ENCODE measurements around the gene SIX4. TPM values are rescaled to one million over a fixed set of nuclear protein-coding genes. Genes with fewer than 3 reads are reported as not detected.

SIX4 gene
- total and polyA plus RNA-seq, 9 of the 15 experiments (the other 6 are each of a cell fraction or from before 2014, with no cell fraction given), result 0.77 to 8.6 (median 5.6) TPM

GRCh38 chr14:60720391-60720790 is 3.8 kb downstream of the SIX4 start:
- ATAC-seq (no peak), DNase-seq (ENCODE audit: extremely low read depth in 1 of 4, low spot score in 3 of 4) (no peak), FAIRE-seq (no peak)
- H3K36me3 ChIP-seq (ENCODE audit: control insufficient read depth, insufficient read depth, low read length), result peaks cover 44% of the 10 kb centered on the region
- peaks cover 48% of the 10 kb centered on the region for H3K79me2 ChIP-seq (ENCODE audit: control insufficient read depth, insufficient read depth, low read length)
- 0 out of 2 replicates have a peak, but pooled peaks cover 4% of the 10 kb centered on the region for H4K20me1 ChIP-seq (replicated peaks; ENCODE audit: control insufficient read depth, insufficient read depth, low read length)
- H3K4me2 ChIP-seq (ENCODE audit: insufficient read depth, low read length), result no peak overlapping the region
- no peaks in the 10 kb centered on the region for H3K27me3 ChIP-seq (ENCODE audit: control insufficient read depth in 2 of 2, insufficient read depth in 2 of 2, low read length in 2 of 2)
- H3K9ac ChIP-seq (ENCODE audit: insufficient read depth in 1 of 2, low read depth in 2 of 2, low read length in 2 of 2), result no peak overlapping the region
- H3K27ac ChIP-seq (ENCODE audit: extremely low read depth, low read depth, low read length), result no peak overlapping the region
- ChIA-PET CTCF (ENCODE audit: low intra/inter-chr PET ratio) (no interaction called here), POLR2A (interaction anchor here (0.8 to 1.2 kb wide), 3 partner anchors 8 to 118 kb away, joined by 3 to 6 read pairs (median 4); no protein-coding TSS in a partner anchor)
- no peak overlapping the region for H2AFZ ChIP-seq (ENCODE audit: low read depth, low read length)
- in situ Hi-C loops (cut with MboI), result no loop called here
- no peaks in the 10 kb centered on the region for H3K9me3 ChIP-seq (replicated peaks; ENCODE audit: control insufficient read depth, insufficient read depth, low read depth, low read length)
- TSS peak; percentile 17 for BruUV-seq (replicated peaks)
- H3K4me3 ChIP-seq, result no peak overlapping the region
- H3K9me1 ChIP-seq (ENCODE audit: control insufficient read depth, insufficient read depth, low read length), result no peaks in the 10 kb centered on the region
- intact Hi-C loops (cut with micrococcal nuclease), result loop anchor here (5.0 kb wide), 2 partner anchors 267 to 307 kb away; no protein-coding TSS in a partner anchor
- H3K4me1 ChIP-seq (replicated peaks in 1 of 2; ENCODE audit: control insufficient read depth in 2 of 2, insufficient read depth in 2 of 2, low read length in 2 of 2), result peaks cover 3 to 27% of the 10 kb centered on the region in 2 experiments; a peak in 4 of 5 replicates
- WGBS (ENCODE audit: insufficient coverage, low coverage, missing lambda C conversion rate), result 92% methylated on average over 1 of the region's 1 CpG
- TF ChIP-seq CCAR2 (IDR thresholded peaks at IDR 0.05; ENCODE audit: low read depth, low read length) (no peak), ZNF444 (CRISPR knock-in tag; IDR thresholded peaks at IDR 0.05) (no peak), MXD1 (CRISPR knock-in tag; IDR thresholded peaks at IDR 0.05; ENCODE audit: borderline replicate concordance, poor library complexity, severe bottlenecking) (no peak), NKRF (IDR thresholded peaks at IDR 0.05; ENCODE audit: borderline replicate concordance) (no peak), ZBTB43 (CRISPR knock-in tag; IDR thresholded peaks at IDR 0.05) (no peak), PBX2 (CRISPR knock-in tag; IDR thresholded peaks at IDR 0.05; ENCODE audit: low read depth) (no peak), PBX2 (tag; conservative IDR thresholded peaks at IDR 0.05; ENCODE audit: low read depth) (no peak), SAFB (IDR thresholded peaks at IDR 0.05; ENCODE audit: borderline replicate concordance, low read depth, low read length) (no peak), ZNF586 (CRISPR knock-in tag; conservative IDR thresholded peaks at IDR 0.05) (no peak), BDP1 (IDR thresholded peaks at IDR 0.05; ENCODE audit: insufficient read depth, insufficient read length) (no peak), PCBP2 (IDR thresholded peaks at IDR 0.05; ENCODE audit: low read depth, low read length, poor library complexity, severe bottlenecking) (no peak), ZNF57 (CRISPR knock-in tag; IDR thresholded peaks at IDR 0.05) (no peak), IFI16 (CRISPR knock-in tag; IDR thresholded peaks at IDR 0.05) (no peak), CHCHD3 (CRISPR knock-in tag; IDR thresholded peaks at IDR 0.05) (no peak), POLR2AphosphoS5 (IDR thresholded peaks at IDR 0.05; ENCODE audit: control insufficient read depth, insufficient read depth, low read depth, low read length) (no peak)

Data from K562 (cell line).